H1 (cell line): ENCODE data around the gene GNB3. TPM values are rescaled to one million over a fixed set of nuclear protein-coding genes. Genes with fewer than 3 reads are reported as not detected.

Source experiments
- BACH1 ChIP-seq: IDR thresholded peaks from 2 replicates; pipeline ENCODE4 v1.6.1; 2012; ENCODE audit warnings: low read length, improper control_type of control experiment
- BCL11A ChIP-seq, 2 experiments: IDR thresholded peaks; one replicate each; pipeline ENCODE4 v1.6.1; 2011; ENCODE audit warnings: low read depth in 2 of 2, low read length in 2 of 2, mild to moderate bottlenecking in 2 of 2
- CTBP2 ChIP-seq: IDR thresholded peaks from 2 replicates; pipeline ENCODE4 v1.7.0; 2011; ENCODE audit warnings: borderline replicate concordance, mild to moderate bottlenecking, moderate library complexity, mixed read lengths, low read length; ENCODE audit not compliant: insufficient read depth, insufficient read length
- NANOG ChIP-seq: IDR thresholded peaks from 2 replicates; pipeline ENCODE4 v1.6.1; 2011; ENCODE audit warnings: low read length, low read depth, mild to moderate bottlenecking, inconsistent platforms; ENCODE audit not compliant: insufficient read depth, poor library complexity, severe bottlenecking
- RBBP5 ChIP-seq: IDR thresholded peaks from 2 replicates; pipeline ENCODE4 v1.7.1; 2012; ENCODE audit warnings: low read depth, mild to moderate bottlenecking, inconsistent platforms, low read length, moderate library complexity, borderline replicate concordance
- SIRT6 ChIP-seq: IDR thresholded peaks from one replicate; pipeline ENCODE4 v1.7.1; 2012; ENCODE audit warnings: low read length, inconsistent platforms
- polyA plus RNA-seq, 7 experiments: library from polyadenylated mRNA; depleted of rRNA in 3 of 7; stranded (reverse) in 5 of 7; unstranded in 2 of 7; fragments of >200 nt in 5 of 7; fragments of 200-250 nt in 2 of 7; gene quantifications; 1 replicate in 5 of 7; 2 replicates in 1 of 7; 4 replicates in 1 of 7; pipeline versions ENCODE4 v1.2.1 to v1.2.3, GENCODE V29; 2011 to 2013; ENCODE audit warnings: missing spikeins in 2 of 7, mixed read lengths in 2 of 7
- total RNA-seq: library from RNA; stranded (reverse); fragmentation: NEBNext Ultra II Directional; extraction: Animal tissue kit (Norgen Biotek cat#: 25700); gene quantifications from 2 replicates; pipeline ENCODE4 v1.2.1, GENCODE V29; 2021

GNB3 gene
- total and polyA plus RNA-seq, 2 of the 8 experiments (the other 6 are each of a cell fraction or from before 2014, with no cell fraction given), result 9.9 TPM

GRCh38 chr12:6840330-6840729 is 395 bp upstream of the GNB3 start (continued):
- no peak for TF ChIP-seq BCL11A (IDR thresholded peaks at IDR 0.05; ENCODE audit: low read depth in 2 of 2, low read length in 2 of 2)
- TF ChIP-seq NANOG, result no peak
- no peak for TF ChIP-seq BACH1
- no peak for TF ChIP-seq CTBP2
- TF ChIP-seq SIRT6, result no peak
- no peak for TF ChIP-seq RBBP5
